Smooth muscle cell (in vitro differentiated cells): ENCODE results near the gene CDK15. TPM values are rescaled to one million over a fixed set of nuclear protein-coding genes. Genes with fewer than 3 reads are reported as not detected.

ENCODE experiments used
- DNase-seq: peaks from one replicate; lab custom pipeline; 2025; ENCODE audit not compliant: unreplicated experiment; lab: John Stamatoyannopoulos, UW
- H2AFZ ChIP-seq: fragments of 200-600 bp; sonication (generic); 2 replicates; pipeline ENCODE4 v1.6.0; 2016; ENCODE audit warnings: antibody characterized with exemption, low read depth, mild to moderate bottlenecking
- H3F3A ChIP-seq: fragments of 200-600 bp; sonication (generic); 2 replicates; pipeline ENCODE4 v1.6.0; 2017; ENCODE audit warnings: antibody characterized with exemption, low read depth
- H3K27ac ChIP-seq: fragments of 200-600 bp; sonication (generic); 2 replicates; pipeline ENCODE4 v1.5.1; 2016; ENCODE audit warnings: low read depth, mild to moderate bottlenecking
- H3K27me3 ChIP-seq: fragments of 200-600 bp; sonication (generic); 2 replicates; pipeline ENCODE4 v1.6.1; 2016; ENCODE audit warnings: low read depth, mild to moderate bottlenecking
- H3K36me3 ChIP-seq: fragments of 200-600 bp; sonication (generic); 2 replicates; pipeline ENCODE4 v1.5.1; 2016; ENCODE audit warnings: low read depth
- H3K4me1 ChIP-seq: fragments of 200-600 bp; sonication (generic); 2 replicates; pipeline ENCODE4 v1.5.1; 2016; ENCODE audit warnings: low read depth
- H3K4me2 ChIP-seq: fragments of 200-600 bp; sonication (generic); 2 replicates; pipeline ENCODE4 v1.6.0; 2016; ENCODE audit warnings: mild to moderate bottlenecking
- H3K4me3 ChIP-seq: fragments of 200-600 bp; sonication (generic); 2 replicates; pipeline ENCODE4 v1.5.1; 2016; ENCODE audit warnings: mild to moderate bottlenecking
- H3K79me2 ChIP-seq: fragments of 200-600 bp; sonication (generic); 2 replicates; pipeline ENCODE4 v1.6.0; 2016; ENCODE audit warnings: low read depth, mild to moderate bottlenecking
- H3K9ac ChIP-seq: fragments of 200-600 bp; sonication (generic); 2 replicates; pipeline ENCODE4 v1.6.0; 2016; ENCODE audit warnings: low read depth
- H3K9me3 ChIP-seq: fragments of 200-600 bp; sonication (generic); replicated peaks from 2 replicates; pipeline ENCODE4 v1.5.1; 2016; ENCODE audit warnings: low read depth
- H4K20me1 ChIP-seq: fragments of 200-600 bp; sonication (generic); 2 replicates; pipeline ENCODE4 v1.6.0; 2016; ENCODE audit warnings: low read depth
- CTCF ChIP-seq: fragments of 200-600 bp; sonication (generic); IDR thresholded peaks from 2 replicates; pipeline ENCODE4 v1.5.1; 2017; ENCODE audit warnings: borderline replicate concordance, mild to moderate bottlenecking, antibody characterized with exemption; ENCODE audit not compliant: insufficient read depth, poor library complexity, severe bottlenecking
- WGBS: methylation state at CpG from one replicate; pipeline ENCODE4 v1.1.7; 2016; ENCODE audit warnings: low lambda C conversion rate; 5-methylcytosine and 5-hydroxymethylcytosine counted together
- polyA plus RNA-seq: library from polyadenylated mRNA; unstranded; fragments of >200 nt; fragmentation: Nextera tagmentation; extraction: Ambion mirVana; gene quantifications from 2 replicates; pipeline ENCODE4 v1.2.1, GENCODE V29; 2016
- total RNA-seq: library from RNA; depleted of rRNA; stranded (reverse); fragments of >200 nt; gene quantifications from 2 replicates; pipeline ENCODE4 v1.2.3, GENCODE V29; 2014

Gene CDK15
- total and polyA plus RNA-seq, 2 experiments from 2014 or later: 0.40 to 0.93 TPM

- Histone ChIP-seq H3K36me3 (no peaks in the 10 kb centered on the region), H3F3A (peaks cover 6% of the 10 kb centered on the region), H3K79me2 (no peaks in the 10 kb centered on the region), H3K9ac (no peak overlapping the region), H3K9me3 (no peaks in the 10 kb centered on the region), H3K4me1 (peaks cover 12% of the 10 kb centered on the region), H3K4me3 (no peak overlapping the region), H3K4me2 (no peak overlapping the region), H3K27me3 (no peaks in the 10 kb centered on the region), H3K27ac (no peak overlapping the region), H4K20me1 (no peaks in the 10 kb centered on the region), H2AFZ (no peak overlapping the region)
- no peak for DNase-seq
- no peak for TF ChIP-seq CTCF
- 60% methylated on average over 5 of the region's 5 CpGs for WGBS
Measured at GRCh38 chr2:201866643-201867473, 60.5 kb downstream of the CDK15 start.

GRCh38 chr2:201871471-201871870 is 65.1 kb downstream of the CDK15 start:
- TF ChIP-seq CTCF: no peak
- no peak overlapping the region for H3K4me3 ChIP-seq
- peaks cover 27% of the 10 kb centered on the region for H3K4me1 ChIP-seq
- H3F3A ChIP-seq: peaks cover 4% of the 10 kb centered on the region
- no peak overlapping the region for H2AFZ ChIP-seq
- no peak for DNase-seq
- no peaks in the 10 kb centered on the region for H3K9me3 ChIP-seq
- no peaks in the 10 kb centered on the region for H3K27me3 ChIP-seq
- H3K79me2 ChIP-seq: no peaks in the 10 kb centered on the region
- 95% methylated on average over 5 of the region's 5 CpGs for WGBS
- H3K27ac ChIP-seq: no peak overlapping the region
- H3K9ac ChIP-seq: no peak overlapping the region
- H3K4me2 ChIP-seq: no peak overlapping the region
- no peaks in the 10 kb centered on the region for H3K36me3 ChIP-seq
- no peaks in the 10 kb centered on the region for H4K20me1 ChIP-seq

GRCh38 chr2:201872591-201872990 is 66.3 kb downstream of the CDK15 start:
- H2AFZ ChIP-seq: peak overlapping the region; percentile 32
- H4K20me1 ChIP-seq: no peaks in the 10 kb centered on the region
- no peak for DNase-seq
- H3K27me3 ChIP-seq: no peaks in the 10 kb centered on the region
- no peak overlapping the region for H3K4me3 ChIP-seq
- H3K79me2 ChIP-seq: no peaks in the 10 kb centered on the region
- no peaks in the 10 kb centered on the region for H3K9me3 ChIP-seq
- H3K36me3 ChIP-seq: no peaks in the 10 kb centered on the region
- peak overlapping the region; percentile 69 for H3K4me2 ChIP-seq
- no peak for TF ChIP-seq CTCF
- WGBS: 23% methylated on average over 6 of the region's 6 CpGs
- no peak overlapping the region for H3K27ac ChIP-seq
- H3F3A ChIP-seq: no peaks in the 10 kb centered on the region
- no peak overlapping the region for H3K9ac ChIP-seq
- H3K4me1 ChIP-seq: peaks cover 22% of the 10 kb centered on the region

- no peaks in the 10 kb centered on the region for H3K79me2 ChIP-seq
- peaks cover 43% of the 10 kb centered on the region for H3K4me1 ChIP-seq
- H2AFZ ChIP-seq: no peak overlapping the region
- TF ChIP-seq CTCF: no peak
- H3K36me3 ChIP-seq: no peaks in the 10 kb centered on the region
- no peak for DNase-seq
- H4K20me1 ChIP-seq: no peaks in the 10 kb centered on the region
- peaks cover 27% of the 10 kb centered on the region for H3F3A ChIP-seq
- no peak overlapping the region for H3K9ac ChIP-seq
- WGBS: 93% methylated on average over 10 of the region's 10 CpGs
- peak overlapping the region; percentile 76 for H3K4me2 ChIP-seq
- no peaks in the 10 kb centered on the region for H3K9me3 ChIP-seq
- H3K4me3 ChIP-seq: no peak overlapping the region
- peak overlapping the region; percentile 82 for H3K27ac ChIP-seq
- no peaks in the 10 kb centered on the region for H3K27me3 ChIP-seq
Measured at GRCh38 chr2:201879996-201880395, 73.7 kb downstream of the CDK15 start.
